ENCODE data around the gene TMEM231.
A peak's percentile ranks its signal among the peaks of the same experiment; 100 is the strongest.
"Not testable (repeated sequence)": the region's sequence is repeated elsewhere in the genome, so short reads cannot be mapped to it uniquely, and the experiment has no call there.

The TMEM231 gene

GRCh38 chr16:75526032-75526790 lies 29.8 kb downstream of the TMEM231 start:
- Histone ChIP-seq H3K27me3 (ENCODE audit: insufficient read depth, low read length) (no peaks in the 10 kb centered on the region), H3K36me3 (ENCODE audit: insufficient read depth, low read depth, low read length) (no peaks in the 10 kb centered on the region), H3K9me3 (ENCODE audit: insufficient read depth, low read depth, low read length) (no peaks in the 10 kb centered on the region), H3K4me1 (ENCODE audit: insufficient read depth, low read length) (no peaks in the 10 kb centered on the region), H3K9ac (ENCODE audit: low read depth, low read length) (no peak overlapping the region), H3K4me3 (ENCODE audit: low read length) (no peak overlapping the region), H3K27ac (ENCODE audit: low read length) (no peak overlapping the region)

GRCh38 chr16:75519175-75519574 lies 36.9 kb downstream of the TMEM231 start:
- H3K36me3 ChIP-seq (ENCODE audit: insufficient read depth, low read depth, low read length) = no peaks in the 10 kb centered on the region
- peaks cover 5% of the 10 kb centered on the region; the same call in 1 of the 2 replicates for H3K4me1 ChIP-seq (ENCODE audit: insufficient read depth, low read length)
- H3K4me3 ChIP-seq (ENCODE audit: low read length) = no peak overlapping the region
- no peaks in the 10 kb centered on the region for H3K9me3 ChIP-seq (ENCODE audit: insufficient read depth, low read depth, low read length)
- no peak overlapping the region for H3K9ac ChIP-seq (ENCODE audit: low read depth, low read length)
- H3K27me3 ChIP-seq (ENCODE audit: insufficient read depth, low read length) = no peaks in the 10 kb centered on the region
- H3K27ac ChIP-seq (ENCODE audit: low read length) = no peak overlapping the region

GRCh38 chr16:75516189-75516966 lies 39.7 kb downstream of the TMEM231 start:
- not testable (repeated sequence) for H3K4me1 ChIP-seq (ENCODE audit: insufficient read depth, low read length); H3K27me3 ChIP-seq (ENCODE audit: insufficient read depth, low read length); H3K9me3 ChIP-seq (ENCODE audit: insufficient read depth, low read depth, low read length); H3K36me3 ChIP-seq (ENCODE audit: insufficient read depth, low read depth, low read length)
- peak overlapping the region; percentile 83 for H3K4me3 ChIP-seq (ENCODE audit: low read length)
- H3K27ac ChIP-seq (ENCODE audit: low read length) = peak overlapping the region; percentile 57
- peak overlapping the region; percentile 74; the same call in 1 of the 2 replicates for H3K9ac ChIP-seq (ENCODE audit: low read depth, low read length)

GRCh38 chr16:75514296-75514695 lies 41.8 kb downstream of the TMEM231 start:
- H3K4me3 ChIP-seq (ENCODE audit: low read length) = no peak overlapping the region
- H3K36me3 ChIP-seq (ENCODE audit: insufficient read depth, low read depth, low read length) = no peaks in the 10 kb centered on the region
- no peaks in the 10 kb centered on the region for H3K9me3 ChIP-seq (ENCODE audit: insufficient read depth, low read depth, low read length)
- H3K4me1 ChIP-seq (ENCODE audit: insufficient read depth, low read length) = peaks cover 5% of the 10 kb centered on the region; the same call in 1 of the 2 replicates
- no peaks in the 10 kb centered on the region for H3K27me3 ChIP-seq (ENCODE audit: insufficient read depth, low read length)
- H3K27ac ChIP-seq (ENCODE audit: low read length) = no peak overlapping the region
- no peak overlapping the region for H3K9ac ChIP-seq (ENCODE audit: low read depth, low read length)

GRCh38 chr16:75506574-75506973 lies 49.5 kb downstream of the TMEM231 start:
- no peaks in the 10 kb centered on the region for H3K27me3 ChIP-seq (ENCODE audit: insufficient read depth, low read length)
- H3K27ac ChIP-seq (ENCODE audit: low read length) = no peak overlapping the region
- no peaks in the 10 kb centered on the region for H3K4me1 ChIP-seq (ENCODE audit: insufficient read depth, low read length)
- no peaks in the 10 kb centered on the region for H3K36me3 ChIP-seq (ENCODE audit: insufficient read depth, low read depth, low read length)
- H3K9me3 ChIP-seq (ENCODE audit: insufficient read depth, low read depth, low read length) = no peaks in the 10 kb centered on the region
- H3K4me3 ChIP-seq (ENCODE audit: low read length) = no peak overlapping the region
- no peak overlapping the region for H3K9ac ChIP-seq (ENCODE audit: low read depth, low read length)

GRCh38 chr16:75506107-75506506 lies 49.9 kb downstream of the TMEM231 start:
- H3K4me3 ChIP-seq (ENCODE audit: low read length) = no peak overlapping the region
- H3K4me1 ChIP-seq (ENCODE audit: insufficient read depth, low read length) = no peaks in the 10 kb centered on the region
- H3K36me3 ChIP-seq (ENCODE audit: insufficient read depth, low read depth, low read length) = no peaks in the 10 kb centered on the region
- H3K9me3 ChIP-seq (ENCODE audit: insufficient read depth, low read depth, low read length) = no peaks in the 10 kb centered on the region
- H3K27me3 ChIP-seq (ENCODE audit: insufficient read depth, low read length) = no peaks in the 10 kb centered on the region
- no peak overlapping the region for H3K9ac ChIP-seq (ENCODE audit: low read depth, low read length)
- no peak overlapping the region for H3K27ac ChIP-seq (ENCODE audit: low read length)

- Histone ChIP-seq H3K27me3 (ENCODE audit: insufficient read depth, low read length) (no peaks in the 10 kb centered on the region), H3K4me1 (ENCODE audit: insufficient read depth, low read length) (no peaks in the 10 kb centered on the region), H3K36me3 (ENCODE audit: insufficient read depth, low read depth, low read length) (no peaks in the 10 kb centered on the region), H3K9ac (ENCODE audit: low read depth, low read length) (no peak overlapping the region), H3K4me3 (ENCODE audit: low read length) (no peak overlapping the region), H3K27ac (ENCODE audit: low read length) (no peak overlapping the region), H3K9me3 (ENCODE audit: insufficient read depth, low read depth, low read length) (no peaks in the 10 kb centered on the region)
Observed at GRCh38 chr16:75503801-75504200, 52.3 kb downstream of the TMEM231 start.

GRCh38 chr16:75502916-75503605 lies 53.0 kb downstream of the TMEM231 start:
- Histone ChIP-seq H3K9me3 (ENCODE audit: insufficient read depth, low read depth, low read length) (no peaks in the 10 kb centered on the region), H3K36me3 (ENCODE audit: insufficient read depth, low read depth, low read length) (no peaks in the 10 kb centered on the region), H3K9ac (ENCODE audit: low read depth, low read length) (no peak overlapping the region), H3K4me1 (ENCODE audit: insufficient read depth, low read length) (no peaks in the 10 kb centered on the region), H3K27me3 (ENCODE audit: insufficient read depth, low read length) (no peaks in the 10 kb centered on the region), H3K4me3 (ENCODE audit: low read length) (no peak overlapping the region), H3K27ac (ENCODE audit: low read length) (no peak overlapping the region)

GRCh38 chr16:75501820-75502219 lies 54.2 kb downstream of the TMEM231 start:
- H3K27me3 ChIP-seq (ENCODE audit: insufficient read depth, low read length); H3K4me3 ChIP-seq (ENCODE audit: low read length); H3K9ac ChIP-seq (ENCODE audit: low read depth, low read length); H3K4me1 ChIP-seq (ENCODE audit: insufficient read depth, low read length); H3K36me3 ChIP-seq (ENCODE audit: insufficient read depth, low read depth, low read length); H3K27ac ChIP-seq (ENCODE audit: low read length); H3K9me3 ChIP-seq (ENCODE audit: insufficient read depth, low read depth, low read length): not testable (repeated sequence)

GRCh38 chr16:75501359-75501758 lies 54.7 kb downstream of the TMEM231 start:
- no peaks in the 10 kb centered on the region for H3K27me3 ChIP-seq (ENCODE audit: insufficient read depth, low read length)
- no peaks in the 10 kb centered on the region for H3K4me1 ChIP-seq (ENCODE audit: insufficient read depth, low read length)
- no peak overlapping the region for H3K27ac ChIP-seq (ENCODE audit: low read length)
- no peaks in the 10 kb centered on the region for H3K36me3 ChIP-seq (ENCODE audit: insufficient read depth, low read depth, low read length)
- H3K9ac ChIP-seq (ENCODE audit: low read depth, low read length) = no peak overlapping the region
- no peak overlapping the region for H3K4me3 ChIP-seq (ENCODE audit: low read length)
- no peaks in the 10 kb centered on the region for H3K9me3 ChIP-seq (ENCODE audit: insufficient read depth, low read depth, low read length)

GRCh38 chr16:75498605-75499322 lies 57.3 kb downstream of the TMEM231 start:
- peaks cover 12% of the 10 kb centered on the region for H3K27me3 ChIP-seq (ENCODE audit: insufficient read depth, low read length)
- H3K4me3 ChIP-seq (ENCODE audit: low read length); H3K27ac ChIP-seq (ENCODE audit: low read length); H3K9me3 ChIP-seq (ENCODE audit: insufficient read depth, low read depth, low read length); H3K36me3 ChIP-seq (ENCODE audit: insufficient read depth, low read depth, low read length); H3K4me1 ChIP-seq (ENCODE audit: insufficient read depth, low read length); H3K9ac ChIP-seq (ENCODE audit: low read depth, low read length): not testable (repeated sequence)

All from iPS-20b (cell line).